OCI-LY1 (cell line): Measurements from ENCODE around the gene SLC33A1.

Source experiments
- CTCF ChIP-seq: fragments of 200-600 bp; sonication (generic), shearing (Covaris generic); IDR thresholded peaks from 2 replicates; pipeline ENCODE4 v1.5.1; 2017; ENCODE audit warnings: mild to moderate bottlenecking, antibody characterized with exemption, low read length, moderate library complexity, mixed read lengths
- EZH2 ChIP-seq: fragments of 200-600 bp; sonication (generic), shearing (Covaris generic); IDR thresholded peaks from 2 replicates; pipeline ENCODE4 v1.8.0; 2017; ENCODE audit warnings: borderline replicate concordance, mixed run types, mild to moderate bottlenecking, antibody characterized with exemption, low read length, moderate library complexity, mixed read lengths

- TF ChIP-seq CTCF (no peak), EZH2 (no peak)
Measured at GRCh38 chr3:155872904-155873646, 18.8 kb upstream of the SLC33A1 start.
